Stimulated activated naive CD4-positive, alpha-beta T cell treated with Interleukin-2 at 50 U/mL for 16 hours (primary cell): ENCODE measurements around the gene CCL26.
"Not testable (repeated sequence)": the region's sequence is repeated elsewhere in the genome, so short reads cannot be mapped to it uniquely, and the experiment has no call there.

ENCODE experiments used
- DNase-seq: peaks from one replicate; lab custom pipeline; 2025; lab: John Stamatoyannopoulos, UW

The CCL26 gene

DNA sequence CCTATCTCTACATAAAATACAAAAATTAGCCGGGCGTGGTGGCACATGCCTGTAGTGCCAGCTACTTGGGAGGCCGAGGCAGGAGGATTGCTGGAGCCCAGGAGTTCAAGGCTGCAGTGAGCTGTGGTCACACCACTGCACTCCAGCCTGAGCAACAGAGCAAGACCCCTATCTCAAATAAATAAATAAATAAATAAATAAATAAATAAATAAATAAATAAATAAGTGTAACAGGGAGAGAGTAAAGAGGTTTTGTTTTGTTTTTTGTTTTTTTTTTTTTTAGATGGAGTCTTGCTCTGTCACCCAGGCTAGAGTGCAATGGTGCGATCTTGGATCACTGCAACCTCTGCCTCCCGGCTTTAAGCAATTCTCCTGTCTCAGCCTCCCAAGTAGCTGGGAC, 20.6 kb upstream of the CCL26 start:
- not testable (repeated sequence) for DNase-seq

DNA sequence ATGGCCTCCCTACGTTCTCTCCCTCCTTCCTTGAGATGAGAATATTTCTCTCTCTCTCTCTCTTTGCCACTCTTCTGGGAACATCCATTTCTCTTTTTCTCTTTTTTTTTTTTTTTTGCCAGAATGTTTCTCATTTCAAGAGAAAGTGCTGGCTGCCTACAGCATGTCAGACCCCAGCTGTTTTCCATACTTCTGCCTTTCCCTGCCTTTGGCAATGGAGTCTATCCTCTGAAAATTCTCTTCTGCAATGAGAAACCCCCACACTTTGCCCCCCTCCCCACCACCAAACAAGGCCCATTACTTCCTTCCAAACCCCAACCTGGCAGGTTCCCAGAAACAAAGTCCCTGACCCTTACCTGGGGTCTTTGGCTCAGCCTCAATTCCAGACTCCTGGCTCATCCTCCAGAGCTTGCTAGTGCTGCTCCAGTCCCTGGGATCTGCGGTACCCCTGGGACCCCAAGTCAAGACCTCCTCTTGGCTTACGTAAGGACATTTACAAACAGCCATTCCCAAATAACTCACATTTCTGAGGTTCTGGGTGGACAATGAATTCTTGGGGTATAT, 17.4 kb upstream of the CCL26 start:
- no peak for DNase-seq

GRCh38 chr7:75788154-75788847, 16.3 kb upstream of the CCL26 start:
- not testable (repeated sequence) for DNase-seq

DNA sequence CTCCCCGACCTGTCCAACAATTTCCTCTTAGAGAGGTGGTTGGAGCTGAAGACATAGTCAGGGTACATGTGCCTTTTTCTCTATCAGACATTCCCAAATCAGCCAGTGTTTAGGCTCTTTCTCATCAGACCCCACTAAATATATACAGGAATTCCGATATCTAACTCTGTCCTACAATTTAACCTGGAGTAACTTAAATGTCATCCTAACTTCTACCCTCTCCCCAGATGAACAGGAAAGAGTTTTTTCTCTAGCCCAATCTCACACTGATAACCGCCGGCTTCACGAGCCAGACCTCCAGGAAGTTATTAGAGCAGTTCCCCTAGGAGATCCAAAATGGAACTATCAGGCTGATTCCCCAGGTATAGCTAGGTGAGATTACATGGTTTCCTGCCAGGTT, 11.0 kb upstream of the CCL26 start:
- DNase-seq, result not testable (repeated sequence)

DNA sequence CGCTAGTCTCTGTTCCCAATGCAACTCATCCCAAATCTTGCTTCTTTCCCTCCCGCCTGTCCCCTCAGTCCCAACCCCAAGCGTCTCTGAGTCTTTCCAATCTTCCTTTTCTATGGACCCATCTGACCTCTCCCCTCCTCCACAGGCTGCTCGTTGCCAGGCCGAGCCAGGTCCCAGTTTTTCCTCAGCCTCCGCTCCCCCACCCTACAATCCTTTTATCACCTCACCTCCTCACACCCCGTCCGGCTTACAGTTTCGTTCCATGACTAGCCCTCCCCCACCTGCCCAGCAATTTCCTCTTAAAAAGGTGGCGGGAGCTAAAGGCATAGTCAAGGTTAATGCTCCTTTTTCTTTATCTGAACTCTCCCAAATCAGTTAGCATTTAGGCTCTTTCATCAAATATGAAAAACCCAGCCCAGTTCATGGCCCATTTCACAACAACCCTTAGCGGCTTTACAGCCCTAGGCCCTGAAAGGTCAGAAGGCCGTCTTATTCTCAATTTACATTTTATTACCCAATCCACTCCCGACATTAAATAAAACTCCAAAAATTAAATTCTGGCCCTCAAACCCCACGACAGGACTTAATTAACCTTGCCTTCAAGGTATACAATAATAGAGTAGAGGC, 8.7 kb upstream of the CCL26 start:
- not testable (repeated sequence) for DNase-seq

- DNase-seq, result not testable (repeated sequence)
These were observed 7.5 kb upstream of the CCL26 start for GRCh38 chr7:75779516-75779915.

GRCh38 chr7:75779035-75779434, 7.0 kb upstream of the CCL26 start:
- DNase-seq, result not testable (repeated sequence)

DNA sequence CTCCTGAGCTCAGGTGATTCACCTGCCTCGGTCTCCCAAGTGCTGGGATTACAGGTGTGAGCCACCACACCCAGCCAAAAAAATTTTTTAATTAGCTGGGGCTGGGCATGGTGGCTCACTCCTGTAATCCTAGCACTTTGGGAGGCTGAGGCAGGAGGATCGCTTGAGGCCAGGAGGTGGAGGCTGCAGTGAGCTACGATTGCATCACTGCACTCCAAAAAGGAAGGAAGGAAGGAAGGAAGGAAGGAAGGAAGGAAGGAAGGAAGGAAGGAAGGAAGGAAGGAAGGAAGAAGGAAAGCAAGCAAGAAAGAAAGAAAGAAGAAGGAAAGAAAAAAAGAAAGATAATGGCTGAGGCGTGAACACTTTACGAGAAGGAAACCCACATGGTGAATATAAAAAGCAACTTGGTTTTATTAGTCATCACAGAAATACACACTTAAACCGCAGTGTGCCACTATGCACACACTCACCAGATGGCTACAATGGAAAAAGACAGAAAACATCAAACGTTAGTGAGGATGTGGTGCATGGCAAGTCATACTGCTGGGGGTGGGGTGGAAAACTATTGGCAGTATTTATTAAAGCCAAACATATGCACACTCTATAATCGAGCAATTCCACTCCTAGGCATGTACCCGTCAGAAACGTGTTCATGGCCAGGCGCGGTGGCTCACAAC, 4.4 kb upstream of the CCL26 start:
- DNase-seq, result peak; percentile 59

DNA sequence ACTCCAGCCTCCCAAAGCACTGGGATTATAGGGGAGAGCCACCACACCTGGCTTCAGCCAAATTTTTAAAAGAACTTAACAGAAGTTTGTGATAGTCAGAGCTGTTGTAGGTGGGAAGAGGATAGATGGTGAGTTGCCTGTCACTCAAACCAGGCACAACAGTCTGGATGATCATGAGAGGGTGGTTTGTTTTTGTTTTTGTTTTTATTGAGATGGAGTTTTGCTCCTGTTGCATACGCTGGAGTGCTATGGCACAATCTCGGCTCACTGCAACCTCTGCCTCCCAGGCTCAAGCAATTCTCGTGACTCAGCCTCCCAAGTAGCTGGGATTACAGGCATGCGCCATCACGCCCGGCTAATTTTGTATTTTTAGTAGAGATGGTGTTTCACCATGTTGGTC, 1.9 kb upstream of the CCL26 start:
- DNase-seq, result not testable (repeated sequence)

GRCh38 chr7:75771224-75771623, 787 bp downstream of the CCL26 start:
- no peak for DNase-seq

- no peak for DNase-seq
These were observed 9.6 kb downstream of the CCL26 start for GRCh38 chr7:75762350-75762917.

GRCh38 chr7:75761801-75762200, 10.2 kb downstream of the CCL26 start:
- DNase-seq, result not testable (repeated sequence)

GRCh38 chr7:75758491-75758890, 13.5 kb downstream of the CCL26 start:
- no peak for DNase-seq

- DNase-seq, result no peak
These were observed 14.2 kb downstream of the CCL26 start for GRCh38 chr7:75757860-75758259.

DNA sequence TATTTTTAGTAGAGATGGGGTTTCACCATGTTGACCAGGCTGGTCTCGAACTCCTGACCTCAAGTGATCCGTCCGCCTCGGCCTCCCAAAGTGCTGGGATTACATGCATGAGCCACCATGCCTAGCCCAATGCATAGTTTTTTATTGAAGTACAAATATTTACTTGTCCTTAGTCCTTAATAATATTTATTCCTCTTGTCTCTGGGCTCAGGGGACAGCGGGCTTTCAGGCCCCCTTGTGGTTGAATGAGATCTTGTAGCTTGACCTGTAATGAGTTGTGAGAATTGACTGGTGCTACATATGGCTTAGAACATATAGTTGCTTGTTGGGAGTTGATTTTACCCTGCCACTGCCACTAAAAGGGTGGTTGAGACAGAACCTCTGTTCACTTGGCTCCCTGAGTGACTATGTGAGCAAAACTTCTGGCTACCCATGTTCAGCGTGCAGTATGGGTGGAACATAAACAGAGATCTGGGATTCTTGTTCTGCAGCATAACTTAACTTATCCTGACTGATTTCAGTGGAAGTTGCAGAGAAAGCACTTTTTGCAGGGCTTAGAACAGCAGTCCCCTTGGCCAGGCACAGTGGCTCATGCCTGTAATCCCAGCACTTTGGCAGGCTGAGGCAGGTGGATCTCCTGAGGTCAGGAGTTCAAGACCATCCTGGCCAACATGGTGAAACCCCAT, 14.9 kb downstream of the CCL26 start:
- DNase-seq, result no peak

- DNase-seq, result no peak
These were observed 15.6 kb downstream of the CCL26 start for GRCh38 chr7:75756206-75756990.

GRCh38 chr7:75743455-75743859, 28.6 kb downstream of the CCL26 start:
- DNase-seq, result no peak

- DNase-seq, result no peak
These were observed 31.0 kb downstream of the CCL26 start for GRCh38 chr7:75740846-75741497.

DNA sequence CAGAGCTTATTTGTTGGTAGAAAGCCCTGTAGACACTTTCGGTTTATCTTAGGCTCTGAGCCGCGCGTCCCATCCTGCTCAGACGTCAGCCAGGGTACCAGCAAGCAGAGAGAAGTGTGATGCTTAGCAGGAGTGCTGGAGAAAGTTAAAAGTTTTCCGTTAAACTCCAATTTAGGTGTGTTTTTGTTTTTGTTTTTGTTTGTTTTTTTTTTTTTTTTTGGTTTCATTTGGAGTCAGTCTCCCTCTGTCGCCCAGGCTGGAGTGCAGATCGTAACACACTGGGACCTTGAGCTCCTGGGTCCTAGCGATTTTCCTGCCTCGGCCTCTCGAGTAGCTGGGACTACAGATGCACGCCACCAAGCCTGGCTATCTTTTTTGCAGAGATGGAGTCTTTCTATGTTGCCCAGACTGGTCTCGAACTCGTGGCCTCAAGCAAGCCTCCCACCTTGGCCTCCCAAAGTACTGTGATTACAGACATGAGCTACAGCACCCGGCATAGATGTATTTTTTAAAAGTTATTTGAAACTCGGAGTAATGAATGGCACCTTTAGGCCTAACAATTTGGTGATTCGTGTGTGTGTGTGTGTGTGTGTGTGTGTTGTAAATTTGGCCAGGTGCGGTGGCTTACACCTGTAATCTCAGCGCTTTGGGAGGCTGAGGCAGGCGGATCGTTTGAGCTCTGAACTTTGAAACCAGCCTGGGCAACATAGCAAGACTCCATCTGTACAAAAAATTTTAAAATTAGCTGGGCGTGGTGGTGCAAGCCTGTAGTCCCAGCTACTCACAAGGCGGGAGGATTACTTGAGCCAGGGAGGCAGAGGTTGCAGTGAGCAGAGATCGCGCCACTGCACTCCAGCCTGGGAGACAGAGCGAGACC, 32.0 kb downstream of the CCL26 start:
- no peak for DNase-seq
